Right lung (tissue), 5 donors: Measurements from ENCODE around the gene UQCRC1. TPM values are rescaled to one million over a fixed set of nuclear protein-coding genes. Genes with fewer than 3 reads are reported as not detected.

Experiments used
- DNase-seq, 2 donors: peaks; one replicate each; pipeline ENCODE4 v3.0.0-alpha.2; 2013
- polyA plus RNA-seq, 5 donors: library from polyadenylated mRNA; unstranded; fragments of 120-200 nt; gene quantifications; one replicate each; pipeline versions ENCODE4 v1.2.1 to v1.2.3, GENCODE V29; 2013; ENCODE audit warnings: inconsistent platforms in 1 of 5, low replicate concordance in 1 of 5; ENCODE audit not compliant: insufficient read length in 5 of 5, insufficient read depth in 1 of 5

UQCRC1 gene
- polyA plus RNA-seq, 5 donors: 141 to 169 (median 147) TPM

DNA sequence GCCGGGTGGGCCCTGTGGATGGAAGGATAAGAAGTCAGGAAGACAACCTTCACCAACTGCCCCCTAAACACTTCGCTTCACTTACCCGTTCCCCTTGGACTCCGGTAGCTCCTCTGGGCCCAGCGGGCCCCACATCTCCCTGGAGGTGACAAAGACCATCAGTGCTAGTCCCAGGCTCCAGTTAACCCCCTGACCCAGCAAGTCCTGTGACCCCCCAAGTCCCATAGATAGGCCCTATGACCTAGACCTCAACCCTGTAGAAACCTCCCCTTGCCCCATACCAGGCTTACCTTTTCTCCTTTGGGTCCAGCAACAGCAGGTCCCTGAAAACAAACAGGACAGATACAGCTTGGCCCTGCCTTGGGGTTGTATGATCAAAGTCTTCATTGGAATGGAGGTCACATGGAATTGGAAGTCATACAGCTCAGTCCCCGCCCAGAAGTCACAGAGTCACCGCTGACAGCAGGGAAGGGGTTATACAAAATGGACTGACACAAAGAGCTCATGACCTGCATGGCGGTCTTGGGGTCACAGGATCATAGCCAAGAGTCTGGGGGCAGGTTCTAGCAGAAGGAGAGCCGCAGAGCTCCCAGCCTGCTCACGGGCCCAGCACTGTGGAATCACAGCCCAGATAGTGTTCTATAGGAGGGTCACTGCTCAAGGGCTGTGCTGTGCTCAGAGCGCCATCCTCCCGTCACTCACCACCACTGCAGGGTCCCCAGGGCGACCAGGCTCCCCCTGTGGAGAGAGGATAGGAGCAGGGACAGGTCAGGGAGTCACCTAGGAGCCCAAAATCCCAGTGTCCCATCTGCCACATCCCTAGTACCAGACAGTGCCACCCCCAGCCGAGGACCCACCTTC is 27.6 kb downstream of the UQCRC1 start:
- no peak for DNase-seq

DNA sequence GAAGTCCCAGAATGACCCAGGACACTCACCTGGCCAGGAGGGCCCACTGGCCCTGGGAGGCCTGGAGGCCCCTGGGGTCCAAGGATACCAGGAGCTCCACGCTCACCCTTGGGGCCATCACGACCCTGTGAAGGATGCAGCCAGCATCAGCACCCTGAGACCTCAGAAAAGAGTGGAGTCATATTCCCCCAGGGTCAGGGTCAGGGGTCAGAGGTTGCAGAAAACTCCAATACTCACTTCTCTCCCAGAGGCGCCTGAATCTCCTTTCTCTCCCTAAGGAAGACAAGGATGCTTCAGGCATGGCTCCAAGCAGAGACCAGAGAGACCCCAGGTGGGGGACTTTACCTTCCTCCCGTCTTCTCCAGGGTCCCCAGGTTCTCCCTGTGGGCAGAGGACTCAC is 32.8 kb downstream of the UQCRC1 start:
- DNase-seq: no peak

DNA sequence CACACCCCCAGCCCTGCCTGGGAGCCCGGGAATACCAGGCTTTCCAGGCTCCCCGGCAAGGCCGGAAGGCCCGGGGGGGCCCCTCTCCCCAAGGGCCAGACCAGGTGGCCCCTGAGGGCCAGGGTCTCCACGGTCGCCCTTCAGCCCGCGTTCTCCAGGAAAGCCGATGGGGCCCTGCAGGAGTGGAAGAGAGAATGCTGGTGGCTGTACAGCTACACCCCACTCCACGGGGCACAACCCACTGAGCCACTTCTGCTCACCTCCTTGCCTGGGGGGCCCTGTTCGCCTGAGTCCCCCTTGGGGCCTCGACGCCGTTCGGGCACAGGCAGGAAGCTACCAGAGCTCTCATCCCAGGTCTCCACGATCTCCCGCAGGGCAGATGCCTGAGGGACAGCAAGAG is 34.1 kb downstream of the UQCRC1 start:
- DNase-seq: no peak

DNA sequence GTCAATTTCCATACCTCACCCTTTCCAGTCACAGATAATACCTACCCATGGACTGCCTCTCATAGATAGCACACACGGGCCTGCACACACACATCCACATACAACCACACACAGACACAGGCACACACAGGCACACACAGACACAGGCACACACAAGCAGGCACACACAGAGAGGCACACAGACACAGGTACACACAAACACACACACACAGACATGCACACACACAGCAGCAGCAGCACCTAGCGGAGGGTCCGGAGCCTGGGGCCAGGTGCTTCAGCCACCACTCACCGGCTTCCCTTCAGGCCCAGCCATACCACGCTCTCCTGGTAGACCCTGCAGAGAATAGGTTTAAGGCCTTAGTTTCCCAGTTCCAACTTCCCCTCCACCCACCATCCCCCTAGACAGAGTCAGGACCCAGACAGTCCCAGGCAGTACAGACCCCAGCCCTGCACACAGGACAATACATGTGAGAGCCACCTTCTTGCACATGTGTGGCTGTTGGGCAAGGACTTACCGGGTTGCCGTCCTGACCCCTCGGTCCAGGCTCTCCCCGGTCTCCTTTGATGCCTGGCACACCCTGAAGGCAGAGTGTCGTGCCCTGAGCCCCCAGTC is 35.4 kb downstream of the UQCRC1 start:
- DNase-seq: no peak

DNA sequence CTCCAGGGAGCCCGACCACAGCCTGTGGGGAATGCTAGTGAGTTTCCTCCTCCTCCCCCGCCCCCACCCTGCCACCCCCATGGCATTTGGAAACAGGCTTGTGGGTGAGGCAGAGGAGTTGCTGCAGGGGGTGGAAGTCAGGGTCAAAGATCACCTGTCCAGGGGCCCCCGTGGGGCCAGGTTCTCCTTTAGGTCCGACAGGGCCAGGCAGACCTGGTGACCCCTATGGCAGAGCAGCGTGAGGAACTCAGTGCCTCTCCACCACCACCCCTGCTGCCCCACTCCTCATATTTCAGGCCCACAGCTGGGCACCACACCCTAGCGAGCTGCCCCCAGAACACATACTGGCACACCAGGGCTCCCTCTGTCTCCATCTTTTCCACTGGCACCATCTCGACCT is 36.9 kb downstream of the UQCRC1 start:
- no peak for DNase-seq

DNA sequence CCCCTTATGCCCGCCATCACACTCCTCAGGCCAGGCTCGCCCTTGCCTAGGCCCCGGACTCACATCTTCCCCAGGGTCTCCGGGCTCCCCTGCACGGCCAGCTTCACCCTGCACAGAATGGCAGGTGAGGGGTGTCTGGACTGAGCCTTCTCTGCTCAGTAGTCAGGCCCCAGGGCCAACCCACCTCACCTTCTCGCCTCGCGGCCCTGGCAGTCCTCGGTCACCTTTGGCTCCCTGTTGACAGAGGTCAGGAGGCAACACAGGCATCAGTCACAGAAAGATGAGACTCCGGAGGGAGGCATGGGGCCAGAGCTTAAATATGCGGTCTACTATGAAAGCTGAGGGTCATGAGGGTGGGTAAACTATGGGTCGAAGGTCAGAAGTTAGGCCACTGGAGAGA is 37.5 kb downstream of the UQCRC1 start:
- no peak for DNase-seq

DNA sequence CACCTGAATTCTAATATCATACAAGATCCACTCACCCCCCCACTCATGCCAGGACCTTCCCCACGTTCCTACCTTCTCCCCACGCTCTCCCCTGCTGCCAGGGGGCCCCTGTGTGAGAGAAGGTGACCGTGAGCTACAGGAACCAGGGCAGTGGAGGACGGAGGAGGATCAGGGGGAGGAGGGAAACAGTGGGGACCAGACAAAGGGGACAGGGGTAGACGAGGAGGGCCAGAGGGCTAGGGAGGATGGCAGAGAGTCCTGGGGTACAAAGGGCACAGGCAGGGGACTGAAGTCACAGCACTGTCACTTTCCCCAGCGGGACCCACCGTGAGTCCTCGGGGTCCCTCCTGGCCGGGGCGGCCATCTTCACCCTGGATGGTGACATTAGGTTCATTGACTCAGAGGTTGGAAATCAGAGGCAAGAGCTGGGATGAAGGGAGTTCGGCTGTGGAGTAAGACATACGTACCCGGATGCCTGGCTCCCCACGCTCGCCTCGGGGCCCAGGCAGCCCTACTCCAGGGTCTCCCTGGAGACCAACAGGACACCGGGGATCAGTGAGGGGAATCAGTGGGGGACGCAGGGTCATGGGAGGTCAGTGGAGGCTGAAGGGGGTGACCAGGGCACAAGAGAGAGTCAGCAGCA is 39.5 kb downstream of the UQCRC1 start:
- DNase-seq: no peak

DNA sequence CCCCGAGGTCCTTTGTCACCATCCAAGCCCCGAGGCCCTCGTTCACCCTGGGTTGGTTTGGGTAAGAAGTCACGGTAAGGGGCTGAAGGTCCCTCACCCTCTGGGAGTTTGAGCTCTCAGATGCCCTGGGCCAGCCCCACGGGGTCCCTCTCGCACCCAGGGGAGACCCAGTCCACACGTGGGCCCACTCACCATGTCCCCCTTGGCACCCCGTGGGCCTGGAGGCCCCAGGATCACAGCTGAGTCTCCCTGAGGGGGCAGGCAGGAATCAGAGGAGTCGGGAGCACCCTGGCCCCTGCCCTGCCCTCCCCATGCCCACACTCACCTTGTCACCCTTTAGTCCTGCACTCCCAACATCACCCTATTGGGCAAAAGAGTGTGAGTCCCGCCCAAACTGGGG is 40.0 kb downstream of the UQCRC1 start:
- no peak for DNase-seq

DNA sequence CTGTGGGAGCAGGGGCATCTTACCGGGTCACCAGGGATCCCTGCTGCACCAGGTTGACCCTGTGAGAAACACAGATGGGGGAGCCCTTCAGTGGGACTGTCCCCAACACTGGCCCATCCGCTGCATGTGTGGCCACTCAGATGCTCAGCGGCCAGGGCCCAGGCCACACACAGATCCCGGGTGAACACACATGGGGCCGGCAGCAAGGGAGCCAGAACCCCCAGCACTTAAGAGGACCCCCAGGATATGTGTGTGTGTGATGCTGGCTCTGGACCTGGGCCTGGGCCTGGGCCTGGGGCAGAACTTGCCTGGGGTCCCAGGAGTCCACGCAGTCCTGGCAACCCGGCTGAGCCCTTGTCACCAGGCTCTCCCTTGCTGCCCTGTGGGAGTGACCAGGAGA is 41.0 kb downstream of the UQCRC1 start:
- DNase-seq: no peak

DNA sequence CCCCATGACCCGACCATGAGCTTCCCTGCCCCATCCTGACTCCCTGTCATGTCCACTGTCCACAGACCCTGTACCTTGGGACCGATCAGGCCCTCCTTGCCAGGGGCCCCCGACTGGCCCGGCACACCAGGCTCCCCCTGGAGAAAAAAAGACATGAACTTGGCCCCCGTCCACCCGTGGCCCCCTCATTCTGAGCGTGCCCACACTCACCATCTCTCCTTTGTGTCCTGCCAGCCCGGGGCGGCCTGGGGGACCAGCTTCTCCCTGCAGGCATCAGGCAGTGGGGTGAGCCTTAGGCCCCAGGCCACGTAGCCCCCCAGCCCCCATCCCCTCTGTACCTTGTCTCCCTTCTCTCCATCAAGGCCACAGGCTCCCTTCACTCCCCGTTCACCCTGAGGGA is 41.9 kb downstream of the UQCRC1 start:
- DNase-seq: no peak

DNA sequence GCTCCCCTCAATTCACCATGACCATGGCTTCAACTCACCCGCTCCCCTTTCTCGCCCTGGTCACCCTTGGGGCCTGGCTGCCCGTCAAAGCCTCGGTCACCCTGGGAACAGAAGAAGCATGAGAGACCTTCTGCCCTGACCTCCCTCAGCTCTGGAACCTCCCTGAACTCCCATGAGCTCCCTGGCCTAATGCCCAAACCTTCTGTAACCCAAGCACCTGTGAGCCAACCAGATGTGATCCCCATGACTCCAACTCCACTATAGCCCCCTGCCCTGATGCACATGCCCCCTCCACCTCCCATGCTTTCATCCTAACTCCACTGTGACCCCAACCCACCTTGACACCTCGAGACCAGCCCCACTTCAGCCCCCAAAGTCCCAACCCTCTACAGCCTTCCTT is 42.4 kb downstream of the UQCRC1 start:
- DNase-seq: no peak

DNA sequence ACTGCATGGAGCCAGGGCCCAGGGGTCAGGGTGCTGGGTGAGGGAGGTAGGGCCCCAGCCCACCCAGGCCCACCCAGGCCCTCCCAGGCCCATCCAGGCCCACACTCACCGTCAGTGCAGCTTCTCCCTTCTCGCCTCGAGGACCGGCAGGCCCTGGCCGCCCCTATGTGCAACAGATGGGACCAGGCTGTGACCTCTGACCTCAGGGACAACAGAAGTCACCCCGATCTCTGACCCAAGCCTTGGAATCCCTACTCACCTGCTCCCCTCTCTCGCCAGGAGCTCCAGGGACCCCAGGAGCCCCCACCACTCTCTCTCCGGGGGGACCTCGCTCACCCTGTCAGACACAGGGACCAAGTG is 43.1 kb downstream of the UQCRC1 start:
- no peak for DNase-seq

DNA sequence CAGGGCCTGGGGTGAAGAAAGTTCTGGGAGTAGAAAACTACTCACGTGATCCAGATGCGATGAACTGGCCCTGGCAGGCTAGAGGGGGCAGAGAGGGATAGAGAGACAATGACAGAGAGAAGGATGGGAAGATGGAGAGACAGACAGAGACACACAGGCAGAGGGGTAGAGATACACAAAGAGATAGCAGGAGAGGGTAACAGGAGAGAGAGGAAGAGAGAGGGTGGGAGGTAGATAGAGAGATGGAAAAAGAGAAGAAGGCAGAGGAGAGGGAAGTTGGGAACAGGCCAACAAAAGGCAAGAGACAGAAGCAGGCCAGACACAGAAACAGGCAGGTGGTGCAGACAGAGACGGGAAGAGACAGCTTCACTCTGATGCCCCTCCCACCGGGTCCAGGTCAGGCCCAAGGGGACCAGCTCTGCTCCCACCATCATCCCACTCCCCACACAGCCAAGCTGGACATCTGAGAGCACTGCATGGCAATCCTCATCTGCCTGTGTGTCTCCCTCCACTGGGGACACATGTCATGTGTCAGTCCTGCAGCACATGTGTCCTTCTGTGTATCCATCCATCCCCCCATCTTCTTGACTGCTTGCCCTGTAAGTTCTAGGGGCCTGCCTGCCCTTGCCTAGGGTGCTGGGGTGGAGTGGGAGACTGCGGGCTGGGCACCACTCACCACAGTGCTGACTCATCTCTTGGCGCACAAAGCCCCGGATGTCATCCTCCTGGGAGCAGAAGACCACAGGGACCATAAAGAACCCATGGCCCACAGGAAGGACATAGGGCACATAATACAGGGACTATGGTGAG is 43.6 kb downstream of the UQCRC1 start:
- no peak for DNase-seq

DNA sequence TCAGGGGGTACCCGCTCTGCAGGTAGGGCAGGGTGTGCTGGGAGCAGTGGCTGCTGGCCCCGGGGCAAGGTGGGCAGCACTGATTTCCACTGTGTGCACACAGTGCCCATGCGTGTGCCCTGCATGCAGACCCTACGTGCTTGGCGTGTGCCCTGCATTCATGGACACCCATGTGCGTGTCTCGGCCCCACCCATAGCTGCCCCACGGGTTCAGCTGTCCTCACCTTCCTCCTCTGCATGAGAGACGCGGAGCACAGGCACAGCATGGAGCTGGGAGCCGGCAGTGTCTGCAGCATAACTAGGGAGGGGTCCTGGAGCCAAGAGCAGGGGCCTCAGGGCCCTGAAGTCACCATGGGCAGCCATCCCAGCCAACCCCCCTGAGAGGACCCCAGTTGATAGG is 44.3 kb downstream of the UQCRC1 start:
- no peak for DNase-seq

DNA sequence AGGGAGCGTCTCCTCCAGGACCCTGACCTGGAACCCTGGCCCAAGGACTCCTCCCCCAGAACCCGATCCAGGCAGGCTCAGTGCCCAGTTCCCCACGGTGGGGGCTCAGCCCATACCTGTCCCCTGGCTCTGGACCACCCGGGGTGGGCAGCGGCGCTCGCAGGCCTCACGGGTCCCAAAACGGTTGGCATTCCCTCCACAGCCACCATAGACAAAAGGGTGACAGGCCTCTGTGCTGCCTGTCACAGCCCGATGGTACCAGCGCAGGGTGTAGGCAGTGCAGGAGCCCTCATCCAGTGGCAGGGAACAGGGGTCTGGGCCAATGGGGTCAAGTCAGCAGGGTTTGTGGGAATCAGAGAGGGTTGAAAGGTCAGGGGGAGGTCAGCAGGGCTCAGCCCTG is 44.8 kb downstream of the UQCRC1 start:
- DNase-seq: no peak

DNA sequence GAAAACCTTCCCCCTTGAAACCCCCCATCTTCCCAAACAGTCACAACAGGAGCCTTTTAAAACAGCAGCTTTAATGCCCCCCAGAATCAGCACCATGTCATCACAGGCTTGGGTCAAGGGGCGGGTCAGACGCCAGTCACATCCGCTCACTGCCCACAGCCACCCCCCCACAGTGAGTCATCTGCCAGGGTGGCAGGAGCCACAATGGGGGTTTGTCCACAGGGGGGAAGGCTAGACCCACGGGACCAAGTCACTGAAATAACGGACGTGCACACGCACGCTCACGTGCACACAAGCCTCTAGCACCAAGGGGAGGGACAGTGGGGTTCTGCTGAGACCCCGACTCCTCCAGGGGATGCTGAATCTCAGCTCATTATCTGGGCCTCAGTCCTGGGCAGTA is 45.4 kb downstream of the UQCRC1 start:
- no peak for DNase-seq

DNA sequence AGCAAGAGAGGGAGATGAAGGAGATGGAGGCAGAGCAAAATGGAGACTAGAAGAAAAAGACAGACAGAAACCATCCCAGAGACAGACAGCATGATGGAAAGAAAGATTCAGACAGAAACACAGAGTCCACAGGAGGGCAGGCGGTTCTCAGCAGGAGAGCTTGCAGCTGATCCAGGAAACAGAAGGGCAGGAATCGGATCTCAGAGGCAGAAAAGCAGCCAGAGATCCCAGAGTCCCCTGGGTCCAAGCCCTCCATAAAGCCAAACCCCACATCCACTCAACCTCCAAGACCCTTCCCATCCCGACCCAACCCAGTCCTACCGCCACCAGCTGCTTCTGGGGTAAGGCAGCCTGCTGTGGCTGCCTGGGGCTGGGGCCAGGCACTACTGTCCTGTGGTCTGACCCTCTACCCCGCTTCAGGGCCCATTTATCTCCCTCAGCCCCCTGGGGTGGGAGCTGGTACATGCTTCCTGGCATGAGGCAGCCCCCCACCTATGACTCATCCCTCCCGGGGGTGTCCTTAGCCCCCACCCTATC is 46.0 kb downstream of the UQCRC1 start, which contains the start of gene UCN2:
UCN2 (minus strand) TSS at position 400 of the 537 bp plus-strand sequence. CDS start 657 bp downstream, outside the sequence.
- no peak for DNase-seq

DNA sequence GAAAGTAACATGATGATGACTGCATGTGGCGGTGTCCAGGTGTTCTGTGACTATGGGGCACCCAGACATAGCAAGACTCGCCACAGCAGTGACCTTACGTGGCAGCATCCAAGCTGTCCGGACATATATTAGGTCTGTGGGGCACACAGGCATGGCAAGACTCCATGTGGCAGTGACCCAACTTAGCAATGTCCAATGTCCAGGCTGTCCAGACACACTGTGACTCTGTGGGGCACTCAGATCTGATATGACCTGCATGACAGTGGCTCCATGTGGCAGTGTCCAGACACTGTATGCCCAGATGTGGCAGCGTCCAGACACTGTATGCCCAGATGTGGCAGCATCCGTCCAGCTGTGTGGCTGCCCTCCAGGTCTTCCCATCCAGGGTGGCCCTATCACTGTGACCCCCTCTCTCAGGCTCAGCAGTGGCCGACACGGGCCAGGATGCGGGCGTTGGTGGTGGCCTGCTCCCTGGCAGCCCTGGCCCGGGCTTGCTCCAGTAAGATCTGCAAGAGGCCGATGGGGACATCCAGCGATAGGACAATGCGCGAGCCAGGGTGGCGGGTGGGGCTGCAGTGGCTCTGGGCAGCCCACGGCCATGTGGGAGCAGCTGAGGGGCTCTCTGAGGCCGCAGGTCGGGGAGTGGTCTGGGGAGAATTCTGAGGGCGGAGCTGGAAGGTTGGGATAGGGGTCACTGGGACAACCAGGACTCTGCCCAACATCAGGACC is 46.9 kb downstream of the UQCRC1 start:
- no peak for DNase-seq

DNA sequence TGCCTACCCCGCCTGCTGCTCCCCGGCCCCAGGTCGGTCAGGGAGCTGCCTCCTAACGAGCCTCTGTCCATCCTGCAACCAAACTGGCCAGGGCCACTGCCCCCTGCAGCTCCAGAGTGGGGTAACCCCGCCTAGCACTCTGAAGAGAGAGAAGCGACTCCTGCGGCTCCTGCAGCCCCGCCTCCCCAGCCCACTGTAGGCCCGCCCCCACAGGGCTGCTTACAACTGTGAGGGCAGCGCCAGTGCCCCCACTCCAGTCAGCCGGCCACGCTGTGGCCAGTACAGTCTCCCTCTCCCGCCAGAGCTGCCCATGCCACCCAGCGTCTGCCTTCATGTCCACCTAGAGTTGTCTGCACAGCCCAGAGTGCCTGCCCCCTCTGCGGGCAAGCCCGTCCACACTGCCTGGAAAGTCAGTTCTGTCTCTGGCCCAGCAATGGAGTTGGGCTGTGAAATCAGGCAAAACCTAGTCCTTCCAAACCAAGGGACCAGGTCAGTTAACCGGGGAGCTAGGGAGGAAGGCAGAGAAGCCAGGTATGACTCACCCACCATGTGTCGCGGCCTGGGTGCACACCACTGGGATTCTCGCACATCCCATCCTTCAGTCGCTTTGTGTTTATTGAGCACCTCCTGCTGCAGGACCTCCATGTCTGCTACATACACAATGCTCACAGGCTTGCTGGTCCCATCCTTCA is 48.3 kb downstream of the UQCRC1 start:
- DNase-seq: no peak

DNA sequence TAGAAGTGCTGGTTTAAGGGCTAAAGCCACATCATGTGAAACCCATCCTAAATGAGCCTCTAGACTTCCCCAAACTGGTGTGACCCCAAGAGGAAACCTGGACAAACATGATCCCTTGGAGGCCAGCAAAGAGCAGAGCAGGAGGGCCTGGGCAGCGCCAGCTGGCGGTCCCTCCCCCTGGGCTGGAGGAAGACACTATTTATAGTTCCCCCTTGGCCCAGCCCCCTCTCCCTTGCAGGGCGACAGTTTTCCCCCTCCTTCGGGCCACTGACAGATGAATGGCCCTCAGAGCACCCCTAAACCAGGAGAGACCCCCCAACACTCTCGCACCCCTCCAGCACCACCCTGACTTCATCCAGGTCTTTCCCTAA is 48.8 kb downstream of the UQCRC1 start:
- DNase-seq: no peak
